ENCODE data around the gene PLEKHM2.

PLEKHM2 gene

GRCh38 chr1:15674386-15675159 is 9.5 kb upstream of the PLEKHM2 start:
- Histone ChIP-seq H3K4me2 (ENCODE audit: low read length) (no peak overlapping the region), H3F3A (ENCODE audit: control insufficient read depth, insufficient read depth) (peaks cover 5% of the 10 kb centered on the region; the same call in 1 of the 2 replicates), H4K20me1 (ENCODE audit: control insufficient read depth, insufficient read depth, low read depth, low read length) (no peaks in the 10 kb centered on the region), H3K27me3 (ENCODE audit: control insufficient read depth, low read length) (no peaks in the 10 kb centered on the region), H3K9me3 (ENCODE audit: control insufficient read depth, insufficient read depth, low read length) (no peaks in the 10 kb centered on the region), H3K4me1 (ENCODE audit: control insufficient read depth, low read length) (peaks cover 12% of the 10 kb centered on the region), H3K79me2 (ENCODE audit: control insufficient read depth, low read length) (no peaks in the 10 kb centered on the region), H3K36me3 (ENCODE audit: control insufficient read depth, low read length) (no peaks in the 10 kb centered on the region), H3K27ac (ENCODE audit: low read depth, low read length) (no peak overlapping the region), H3K9me2 (replicated peaks; ENCODE audit: control insufficient read depth, low read length) (no peaks in the 10 kb centered on the region), H3K4me3 (ENCODE audit: low read length) (no peak overlapping the region)
- TF ChIP-seq, protein P1, sequence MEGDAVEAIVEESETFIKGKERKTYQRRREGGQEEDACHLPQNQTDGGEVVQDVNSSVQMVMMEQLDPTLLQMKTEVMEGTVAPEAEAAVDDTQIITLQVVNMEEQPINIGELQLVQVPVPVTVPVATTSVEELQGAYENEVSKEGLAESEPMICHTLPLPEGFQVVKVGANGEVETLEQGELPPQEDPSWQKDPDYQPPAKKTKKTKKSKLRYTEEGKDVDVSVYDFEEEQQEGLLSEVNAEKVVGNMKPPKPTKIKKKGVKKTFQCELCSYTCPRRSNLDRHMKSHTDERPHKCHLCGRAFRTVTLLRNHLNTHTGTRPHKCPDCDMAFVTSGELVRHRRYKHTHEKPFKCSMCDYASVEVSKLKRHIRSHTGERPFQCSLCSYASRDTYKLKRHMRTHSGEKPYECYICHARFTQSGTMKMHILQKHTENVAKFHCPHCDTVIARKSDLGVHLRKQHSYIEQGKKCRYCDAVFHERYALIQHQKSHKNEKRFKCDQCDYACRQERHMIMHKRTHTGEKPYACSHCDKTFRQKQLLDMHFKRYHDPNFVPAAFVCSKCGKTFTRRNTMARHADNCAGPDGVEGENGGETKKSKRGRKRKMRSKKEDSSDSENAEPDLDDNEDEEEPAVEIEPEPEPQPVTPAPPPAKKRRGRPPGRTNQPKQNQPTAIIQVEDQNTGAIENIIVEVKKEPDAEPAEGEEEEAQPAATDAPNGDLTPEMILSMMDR (IDR thresholded peaks at IDR 0.05; ENCODE audit: low read depth, low read length, poor library complexity, severe bottlenecking): no peak
- TF ChIP-seq EZH2phosphoT487 (IDR thresholded peaks at IDR 0.05; ENCODE audit: borderline replicate concordance, low read length): no peak

DNA sequence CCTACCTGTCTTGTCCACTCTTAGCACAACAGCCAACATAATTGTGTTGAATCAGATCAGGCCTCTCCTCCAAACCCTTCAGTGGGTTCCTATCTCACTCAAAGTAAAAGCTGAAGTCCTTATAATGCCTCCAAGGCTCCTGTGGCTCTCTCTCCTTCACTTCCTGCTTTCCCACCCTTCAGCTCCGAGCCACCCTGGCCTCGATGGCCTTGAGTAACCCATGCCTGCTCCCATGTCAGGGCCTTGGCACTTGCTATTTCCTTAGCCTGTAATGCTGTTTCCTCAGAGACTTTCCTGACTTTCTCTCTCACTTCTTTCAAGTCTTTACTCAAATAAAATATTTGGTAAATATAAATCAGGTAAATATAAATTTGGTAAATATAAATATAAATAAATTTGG is 8.1 kb upstream of the PLEKHM2 start:
- Histone ChIP-seq H3K9me3 (ENCODE audit: control insufficient read depth, insufficient read depth, low read length) (no peaks in the 10 kb centered on the region), H3K36me3 (ENCODE audit: control insufficient read depth, low read length) (no peaks in the 10 kb centered on the region), H3K9me2 (replicated peaks; ENCODE audit: control insufficient read depth, low read length) (no peaks in the 10 kb centered on the region), H3K79me2 (ENCODE audit: control insufficient read depth, low read length) (no peaks in the 10 kb centered on the region), H3K4me1 (ENCODE audit: control insufficient read depth, low read length) (peaks cover 14% of the 10 kb centered on the region), H3K4me2 (ENCODE audit: low read length) (no peak overlapping the region), H3K4me3 (ENCODE audit: low read length) (no peak overlapping the region), H3K27ac (ENCODE audit: low read depth, low read length) (no peak overlapping the region), H3F3A (ENCODE audit: control insufficient read depth, insufficient read depth) (peaks cover 5% of the 10 kb centered on the region; the same call in 1 of the 2 replicates), H4K20me1 (ENCODE audit: control insufficient read depth, insufficient read depth, low read depth, low read length) (no peaks in the 10 kb centered on the region), H3K27me3 (ENCODE audit: control insufficient read depth, low read length) (no peaks in the 10 kb centered on the region)
- TF ChIP-seq, protein P1 (IDR thresholded peaks at IDR 0.05; ENCODE audit: low read depth, low read length, poor library complexity, severe bottlenecking): no peak
- TF ChIP-seq EZH2phosphoT487 (IDR thresholded peaks at IDR 0.05; ENCODE audit: borderline replicate concordance, low read length): no peak

- Histone ChIP-seq H3K4me3 (ENCODE audit: low read length) (no peak overlapping the region), H4K20me1 (ENCODE audit: control insufficient read depth, insufficient read depth, low read depth, low read length) (no peaks in the 10 kb centered on the region), H3K36me3 (ENCODE audit: control insufficient read depth, low read length) (no peaks in the 10 kb centered on the region), H3F3A (ENCODE audit: control insufficient read depth, insufficient read depth) (peaks cover 5% of the 10 kb centered on the region; the same call in 1 of the 2 replicates), H3K4me2 (ENCODE audit: low read length) (no peak overlapping the region), H3K9me2 (replicated peaks; ENCODE audit: control insufficient read depth, low read length) (no peaks in the 10 kb centered on the region), H3K27me3 (ENCODE audit: control insufficient read depth, low read length) (no peaks in the 10 kb centered on the region), H3K79me2 (ENCODE audit: control insufficient read depth, low read length) (no peaks in the 10 kb centered on the region), H3K27ac (ENCODE audit: low read depth, low read length) (no peak overlapping the region), H3K4me1 (ENCODE audit: control insufficient read depth, low read length) (peaks cover 24% of the 10 kb centered on the region), H3K9me3 (ENCODE audit: control insufficient read depth, insufficient read depth, low read length) (no peaks in the 10 kb centered on the region)
- no peak for TF ChIP-seq EZH2phosphoT487 (IDR thresholded peaks at IDR 0.05; ENCODE audit: borderline replicate concordance, low read length)
- TF ChIP-seq, protein P1 (IDR thresholded peaks at IDR 0.05; ENCODE audit: low read depth, low read length, poor library complexity, severe bottlenecking): no peak
These were observed 7.1 kb upstream of the PLEKHM2 start for GRCh38 chr1:15676688-15677661.

Data from DOHH2 (cell line).